PFSK-1 (cell line): ENCODE measurements around the gene MYH7B.

ENCODE experiments used
- POLR2AphosphoS5 ChIP-seq: IDR thresholded peaks from 2 replicates; pipeline ENCODE4 v1.6.1; 2012; ENCODE audit warnings: low read depth, mild to moderate bottlenecking, control low read depth, low read length, moderate library complexity
- REST ChIP-seq, 2 experiments: IDR thresholded peaks; 2 replicates each; pipeline versions ENCODE4 v1.6.1 to v1.8.0; 2011 to 2012; ENCODE audit warnings: low read depth in 2 of 2, low read length in 2 of 2, control low read depth in 1 of 2, inconsistent platforms in 1 of 2, mild to moderate bottlenecking in 1 of 2, moderate library complexity in 1 of 2; ENCODE audit not compliant: insufficient read depth in 1 of 2

GRCh38 chr20:34949120-34949519 is 6.5 kb upstream of the MYH7B start:
- TF ChIP-seq POLR2AphosphoS5 = no peak
- no peak for TF ChIP-seq REST (IDR thresholded peaks at IDR 0.05; ENCODE audit: insufficient read depth in 1 of 2, low read depth in 2 of 2, low read length in 2 of 2)
